Loucy (cell line): Measurements from ENCODE around the gene KRT33B.

ENCODE experiments used
- H2AFZ ChIP-seq: fragments of 200-600 bp; sonication (generic); 2 replicates; pipeline ENCODE4 v1.6.0; 2016; ENCODE audit warnings: antibody characterized with exemption, mild to moderate bottlenecking, low read length, moderate library complexity
- H3F3A ChIP-seq: fragments of 200-600 bp; 2 replicates; pipeline ENCODE4 v1.6.0; 2016; ENCODE audit warnings: antibody characterized with exemption, low read depth, mild to moderate bottlenecking
- H3K27me3 ChIP-seq: fragments of 200-600 bp; sonication (generic); 2 replicates; pipeline ENCODE4 v1.6.1; 2014; ENCODE audit warnings: low read length, mild to moderate bottlenecking; ENCODE audit not compliant: insufficient read depth, poor library complexity, severe bottlenecking
- H3K36me3 ChIP-seq: fragments of 200-600 bp; sonication (generic); 2 replicates; pipeline ENCODE4 v1.6.1; 2016; ENCODE audit warnings: low read length; ENCODE audit not compliant: insufficient read depth
- H3K4me1 ChIP-seq: fragments of 200-600 bp; sonication (generic); 2 replicates; pipeline ENCODE4 v1.5.1; 2014; ENCODE audit warnings: low read length, mild to moderate bottlenecking; ENCODE audit not compliant: insufficient read depth, poor library complexity, severe bottlenecking
- H3K4me2 ChIP-seq: fragments of 200-600 bp; sonication (generic); 2 replicates; pipeline ENCODE4 v1.6.0; 2014; ENCODE audit warnings: antibody characterized with exemption, low read length, low read depth, mild to moderate bottlenecking; ENCODE audit not compliant: poor library complexity, severe bottlenecking
- H3K4me3 ChIP-seq: fragments of 200-600 bp; sonication (generic); 2 replicates; pipeline ENCODE4 v1.5.1; 2014; ENCODE audit warnings: low read length, mild to moderate bottlenecking, mixed read lengths; ENCODE audit not compliant: poor library complexity, severe bottlenecking
- H3K79me2 ChIP-seq: fragments of 200-600 bp; sonication (generic); 2 replicates; pipeline ENCODE4 v1.6.1; 2014; ENCODE audit warnings: low read length; ENCODE audit not compliant: insufficient read depth
- H3K9ac ChIP-seq: fragments of 200-600 bp; sonication (generic); 2 replicates; pipeline ENCODE4 v1.6.0; 2014; ENCODE audit warnings: mild to moderate bottlenecking, low read depth, low read length, moderate library complexity; ENCODE audit not compliant: poor library complexity, severe bottlenecking
- H3K9me2 ChIP-seq: fragments of 200-600 bp; sonication (generic); replicated peaks from 2 replicates; pipeline ENCODE4 v1.6.1; 2016; ENCODE audit warnings: low read depth, low read length, mixed read lengths
- H3K9me3 ChIP-seq: fragments of 200-600 bp; sonication (generic); 2 replicates; pipeline ENCODE4 v1.6.1; 2014; ENCODE audit warnings: mild to moderate bottlenecking, antibody characterized with exemption, low read length, low read depth; ENCODE audit not compliant: insufficient read depth
- H4K20me1 ChIP-seq: fragments of 200-600 bp; sonication (generic); 2 replicates; pipeline ENCODE4 v1.6.0; 2014; ENCODE audit warnings: antibody characterized with exemption, low read length, mild to moderate bottlenecking; ENCODE audit not compliant: insufficient read depth, poor library complexity, severe bottlenecking
- CTCF ChIP-seq: fragments of 200-600 bp; sonication (generic); conservative IDR thresholded peaks from 2 replicates; pipeline ENCODE4 v1.5.1; 2014; ENCODE audit warnings: mild to moderate bottlenecking, antibody characterized with exemption, low read length
- EZH2phosphoT487 ChIP-seq: fragments of 200-600 bp; IDR thresholded peaks from 2 replicates; pipeline ENCODE4 v1.6.1; 2018; ENCODE audit warnings: antibody characterized with exemption, mild to moderate bottlenecking, moderate library complexity, borderline replicate concordance

The KRT33B gene

GRCh38 chr17:41340934-41341861 is 28.4 kb downstream of the KRT33B start:
- Histone ChIP-seq H4K20me1 (no peaks in the 10 kb centered on the region), H3K27me3 (no peaks in the 10 kb centered on the region), H3F3A (no peaks in the 10 kb centered on the region), H3K4me3 (no peak overlapping the region), H3K4me1 (peaks cover 6% of the 10 kb centered on the region), H3K36me3 (no peaks in the 10 kb centered on the region), H2AFZ (no peak overlapping the region), H3K9me2 (no peaks in the 10 kb centered on the region), H3K9ac (no peak overlapping the region), H3K4me2 (no peak overlapping the region), H3K9me3 (no peaks in the 10 kb centered on the region), H3K79me2 (no peaks in the 10 kb centered on the region)
- TF ChIP-seq EZH2phosphoT487, result no peak
- TF ChIP-seq CTCF, result no peak

- Histone ChIP-seq H3K9me3 (no peaks in the 10 kb centered on the region), H3K79me2 (no peaks in the 10 kb centered on the region), H3K4me1 (peaks cover 6% of the 10 kb centered on the region), H3K9ac (no peak overlapping the region), H4K20me1 (no peaks in the 10 kb centered on the region), H3F3A (no peaks in the 10 kb centered on the region), H3K4me2 (no peak overlapping the region), H3K36me3 (no peaks in the 10 kb centered on the region), H2AFZ (no peak overlapping the region), H3K4me3 (no peak overlapping the region), H3K9me2 (no peaks in the 10 kb centered on the region), H3K27me3 (no peaks in the 10 kb centered on the region)
- TF ChIP-seq EZH2phosphoT487, result no peak
- no peak for TF ChIP-seq CTCF
These were observed 29.1 kb downstream of the KRT33B start for GRCh38 chr17:41340494-41340893.

GRCh38 chr17:41339571-41340172 is 29.9 kb downstream of the KRT33B start:
- H3K79me2 ChIP-seq, result no peaks in the 10 kb centered on the region
- H2AFZ ChIP-seq, result no peak overlapping the region
- no peak overlapping the region for H3K4me2 ChIP-seq
- H3K4me1 ChIP-seq, result peaks cover 6% of the 10 kb centered on the region
- no peak overlapping the region for H3K4me3 ChIP-seq
- H3K9me3 ChIP-seq, result no peaks in the 10 kb centered on the region
- no peaks in the 10 kb centered on the region for H3K36me3 ChIP-seq
- no peaks in the 10 kb centered on the region for H3K9me2 ChIP-seq
- no peaks in the 10 kb centered on the region for H4K20me1 ChIP-seq
- TF ChIP-seq CTCF (no peak), EZH2phosphoT487 (no peak)
- no peak overlapping the region for H3K9ac ChIP-seq
- no peaks in the 10 kb centered on the region for H3F3A ChIP-seq
- no peaks in the 10 kb centered on the region for H3K27me3 ChIP-seq
